Measurements from ENCODE around the gene UBTF.
A peak's percentile ranks its signal among the peaks of the same experiment; 100 is the strongest.

The UBTF gene

GRCh38 chr17:44219616-44220212 lies at the start of gene UBTF:
UBTF (minus strand) TSS chr17:44219675; CDS start chr17:44218229, 1,446 bp downstream.
- DNase-seq, result peak; percentile 58

DNA sequence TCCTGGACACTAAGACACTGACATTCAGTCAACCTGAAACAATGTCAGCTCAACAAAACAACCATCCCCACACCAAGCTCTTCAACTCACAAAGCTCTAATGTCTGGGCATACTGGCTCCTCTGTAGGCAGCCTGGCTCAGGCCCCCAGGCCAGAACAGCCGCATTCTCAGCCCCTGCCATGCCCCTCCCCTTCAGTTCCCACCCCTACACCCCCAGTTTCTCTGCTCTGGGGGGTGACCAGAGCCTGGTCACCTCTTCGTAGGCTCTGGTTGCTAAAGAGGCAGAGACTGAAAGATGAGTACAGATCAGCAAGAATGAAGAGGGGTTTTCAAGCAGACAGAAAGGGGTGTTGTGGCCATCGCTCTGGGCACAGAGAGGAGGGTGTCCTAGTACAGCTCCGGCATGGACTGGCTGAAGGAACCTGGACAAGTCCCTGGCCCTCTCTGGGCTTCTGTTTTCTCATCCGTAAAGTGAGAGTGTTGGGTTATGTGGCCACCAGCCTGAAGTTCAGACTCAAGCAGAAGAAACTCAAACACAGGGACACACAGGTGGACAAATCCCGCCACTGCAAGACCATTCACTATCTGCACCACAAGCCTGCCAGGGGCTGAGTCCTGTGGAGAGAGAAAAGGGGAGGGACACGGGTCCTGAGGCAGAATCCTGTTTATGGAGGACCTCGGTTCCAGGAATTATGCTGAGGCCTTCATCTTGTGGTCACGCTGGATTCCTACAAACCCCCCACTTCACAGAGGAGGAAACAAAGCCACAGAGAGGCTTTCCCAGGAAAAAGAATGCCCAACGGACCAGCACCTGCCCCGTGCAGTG lies 49.4 kb upstream of the UBTF start:
- peak; percentile 69 for DNase-seq

GRCh38 chr17:44267818-44268490 lies 48.5 kb upstream of the UBTF start, which contains the start of gene SLC4A1:
SLC4A1 (minus strand) TSS chr17:44268135; CDS start chr17:44262866, 5,269 bp downstream.
- peak; percentile 85 for DNase-seq

DNA sequence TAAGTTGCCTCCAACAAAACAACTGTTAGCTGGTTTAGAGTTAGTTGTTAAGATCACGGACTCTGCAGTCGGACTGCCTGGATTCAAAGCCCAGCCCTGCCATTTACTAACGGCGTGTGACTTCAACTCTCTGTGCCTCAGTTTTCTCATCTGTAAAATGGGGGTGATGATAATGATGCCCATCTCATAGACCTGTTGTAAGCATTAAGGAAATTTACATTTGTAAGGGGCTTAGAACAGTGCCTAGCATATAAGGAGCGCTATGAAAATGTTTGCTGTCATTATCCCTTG lies 47.6 kb upstream of the UBTF start:
- no peak for DNase-seq

DNA sequence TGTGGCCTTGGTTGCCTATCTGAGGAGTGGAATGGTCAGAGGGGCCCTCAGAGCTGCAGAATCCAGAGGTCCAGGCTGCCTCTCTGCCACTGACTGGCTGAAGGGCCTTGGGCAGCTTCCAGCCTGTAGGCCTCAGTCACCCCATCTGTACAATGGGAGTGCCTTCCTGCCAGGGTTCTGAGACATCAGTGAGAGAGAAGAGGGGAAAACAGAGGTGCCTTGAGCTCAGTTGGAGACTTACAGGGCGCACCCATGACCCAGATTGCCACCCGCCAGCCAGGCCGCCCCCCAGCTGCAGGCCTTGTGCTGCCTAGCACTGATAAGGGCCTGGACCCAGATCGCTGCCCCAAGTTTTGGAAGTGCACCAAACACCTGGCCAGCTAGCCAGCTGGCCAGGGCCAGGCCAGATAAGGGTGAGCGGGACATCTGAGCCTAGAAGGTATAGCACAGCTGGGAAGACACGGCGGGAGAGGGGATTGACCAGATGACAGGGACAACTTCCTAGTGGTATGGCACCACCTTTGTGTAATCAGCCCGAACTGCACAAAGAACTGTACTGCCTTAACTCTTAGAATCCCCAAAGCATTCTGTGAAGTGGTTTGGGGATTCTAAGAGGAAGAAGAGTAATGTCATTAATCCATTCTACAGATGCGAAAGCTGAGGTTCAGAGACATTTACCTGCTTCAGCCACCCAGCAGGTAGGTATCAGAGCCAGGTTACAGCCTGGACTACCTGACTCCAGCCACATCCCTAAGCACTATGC lies 47.1 kb upstream of the UBTF start:
- DNase-seq, result peak; percentile 99

- DNase-seq, result no peak
Observed at GRCh38 chr17:44263345-44263902, 43.9 kb upstream of the UBTF start.

DNA sequence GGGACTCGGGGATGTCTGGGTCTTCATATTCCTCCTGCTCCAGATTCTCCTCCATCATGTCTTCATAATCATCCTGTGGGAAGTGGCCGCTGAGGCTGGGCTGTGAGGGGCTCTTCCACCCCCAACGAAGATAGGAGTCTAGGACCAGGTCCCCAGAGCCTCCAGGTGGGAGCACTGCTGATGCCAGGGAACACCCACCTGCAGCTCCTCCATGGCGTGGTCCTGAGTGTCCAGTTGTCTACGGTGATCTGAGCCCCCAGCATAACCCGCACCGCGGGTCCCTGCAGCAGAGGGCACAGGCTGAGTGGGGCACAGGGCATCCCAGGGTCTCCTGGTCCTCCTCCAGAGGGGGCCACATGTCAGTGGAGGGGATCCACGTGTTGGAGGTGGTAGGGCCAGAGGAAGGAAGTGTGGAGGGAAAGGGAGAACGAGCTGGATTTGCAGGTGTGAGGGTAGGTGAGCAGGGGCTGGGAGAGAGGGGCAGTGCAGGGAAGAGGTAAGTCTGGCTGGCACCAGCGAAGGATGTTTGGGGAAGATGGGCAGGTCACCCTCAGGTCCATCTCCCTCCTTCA lies 43.3 kb upstream of the UBTF start:
- no peak for DNase-seq

GRCh38 chr17:44260296-44260695 lies 40.8 kb upstream of the UBTF start:
- DNase-seq, result no peak

- DNase-seq, result no peak
Observed at GRCh38 chr17:44258811-44259351, 39.4 kb upstream of the UBTF start.

DNA sequence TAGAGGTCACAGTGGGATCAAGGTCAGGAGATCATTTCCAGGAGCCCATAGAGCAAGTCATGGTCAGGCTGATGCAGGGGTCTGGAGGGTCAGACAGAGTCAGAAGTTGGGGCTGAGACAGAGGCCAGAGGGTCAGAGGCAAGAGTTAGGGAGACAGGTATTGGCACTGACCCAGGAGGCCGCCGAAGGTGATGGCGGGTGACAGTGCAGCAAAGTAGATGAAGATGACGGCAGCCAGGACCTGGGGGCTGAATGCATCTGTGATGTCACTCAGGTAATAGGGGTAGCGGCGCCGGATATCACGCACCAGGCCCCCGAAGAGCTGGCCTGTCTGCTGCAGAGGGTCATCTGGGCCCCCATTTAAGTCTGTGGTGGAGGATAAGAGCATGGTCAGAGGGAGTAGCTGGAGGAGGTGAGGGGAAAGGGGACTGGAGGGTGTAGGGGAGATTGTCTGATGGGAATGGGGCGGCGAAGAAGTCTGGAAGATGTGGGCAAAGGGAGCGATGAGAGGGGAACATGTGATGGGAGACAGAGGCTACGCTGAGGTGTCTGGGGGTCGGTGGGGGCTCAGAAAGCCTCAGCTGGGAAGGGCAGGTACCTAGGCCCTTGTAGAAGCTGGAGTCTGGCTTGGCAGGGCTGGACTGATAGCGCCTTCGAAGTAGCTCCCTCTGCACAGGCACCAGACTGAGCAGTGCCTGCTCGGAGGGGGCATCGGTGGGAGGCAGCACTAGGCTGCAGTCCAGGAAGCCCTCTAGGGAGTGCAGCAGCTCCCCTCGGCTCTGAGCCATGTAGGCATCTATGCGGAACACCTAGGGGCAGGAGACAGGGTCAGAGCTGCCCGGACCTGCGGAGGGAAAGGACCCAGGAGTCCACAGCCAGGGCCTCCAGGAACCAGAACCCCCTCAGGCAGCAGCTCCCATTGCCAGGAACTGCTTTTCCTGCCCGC lies 38.6 kb upstream of the UBTF start:
- DNase-seq, result no peak

- no peak for DNase-seq
Observed at GRCh38 chr17:44256671-44257070, 37.2 kb upstream of the UBTF start.

- DNase-seq, result no peak
Observed at GRCh38 chr17:44255915-44256314, 36.4 kb upstream of the UBTF start.

DNA sequence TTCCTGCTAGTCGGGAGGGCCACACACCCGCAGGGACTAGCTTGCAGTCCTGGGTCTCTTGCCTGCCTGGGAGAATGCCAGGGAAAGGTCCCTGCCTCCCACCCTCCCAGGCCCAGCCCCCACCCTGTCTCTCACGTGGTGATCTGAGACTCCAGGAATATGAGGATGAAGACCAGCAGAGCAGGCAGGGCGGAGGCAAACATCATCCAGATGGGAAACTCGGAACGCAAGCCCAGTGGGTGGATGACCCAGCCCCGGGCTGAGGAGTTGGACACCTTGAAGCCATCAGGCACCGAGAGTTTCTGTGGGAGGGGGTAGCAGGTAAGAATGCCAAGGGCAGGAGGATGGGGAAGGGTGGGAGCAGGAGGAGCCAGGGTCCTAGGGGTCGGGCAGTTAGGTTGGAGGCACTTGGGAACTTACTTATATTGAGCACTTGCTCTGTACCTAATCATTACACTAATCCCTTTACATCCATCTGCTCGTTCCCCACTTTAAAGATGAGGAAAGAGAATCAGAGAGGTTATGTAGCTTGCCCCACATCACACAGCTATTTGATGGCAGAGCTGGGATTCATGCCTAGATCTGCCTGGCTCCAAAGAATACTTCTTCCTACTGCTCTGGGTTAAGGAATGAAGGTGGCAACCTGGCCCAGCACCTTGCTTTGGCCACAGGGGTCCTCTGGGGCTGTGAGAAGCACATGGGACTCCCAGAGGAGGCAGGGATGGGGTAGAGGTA lies 35.1 kb upstream of the UBTF start:
- no peak for DNase-seq

DNA sequence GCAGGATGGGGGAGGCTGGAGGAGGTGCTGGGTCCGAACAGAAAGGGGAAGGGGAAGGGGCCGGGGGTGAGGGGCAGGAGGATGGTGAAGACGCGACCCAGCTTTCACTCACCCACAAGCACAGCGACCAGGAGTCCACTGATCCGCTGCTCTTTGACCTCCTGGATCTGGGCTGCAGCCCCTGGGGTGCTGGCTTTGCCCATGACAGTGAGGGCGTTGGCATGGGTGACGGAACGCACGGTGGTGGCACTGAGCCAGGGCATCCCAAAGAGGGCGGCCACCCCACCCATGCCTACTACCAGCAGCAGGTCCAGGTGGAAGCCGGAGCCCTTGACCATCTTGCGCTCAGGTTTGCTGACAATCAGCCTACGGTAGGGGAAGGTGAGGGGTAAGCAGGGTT lies 33.5 kb upstream of the UBTF start:
- no peak for DNase-seq

GRCh38 chr17:44251062-44251461 lies 31.6 kb upstream of the UBTF start:
- no peak for DNase-seq

DNA sequence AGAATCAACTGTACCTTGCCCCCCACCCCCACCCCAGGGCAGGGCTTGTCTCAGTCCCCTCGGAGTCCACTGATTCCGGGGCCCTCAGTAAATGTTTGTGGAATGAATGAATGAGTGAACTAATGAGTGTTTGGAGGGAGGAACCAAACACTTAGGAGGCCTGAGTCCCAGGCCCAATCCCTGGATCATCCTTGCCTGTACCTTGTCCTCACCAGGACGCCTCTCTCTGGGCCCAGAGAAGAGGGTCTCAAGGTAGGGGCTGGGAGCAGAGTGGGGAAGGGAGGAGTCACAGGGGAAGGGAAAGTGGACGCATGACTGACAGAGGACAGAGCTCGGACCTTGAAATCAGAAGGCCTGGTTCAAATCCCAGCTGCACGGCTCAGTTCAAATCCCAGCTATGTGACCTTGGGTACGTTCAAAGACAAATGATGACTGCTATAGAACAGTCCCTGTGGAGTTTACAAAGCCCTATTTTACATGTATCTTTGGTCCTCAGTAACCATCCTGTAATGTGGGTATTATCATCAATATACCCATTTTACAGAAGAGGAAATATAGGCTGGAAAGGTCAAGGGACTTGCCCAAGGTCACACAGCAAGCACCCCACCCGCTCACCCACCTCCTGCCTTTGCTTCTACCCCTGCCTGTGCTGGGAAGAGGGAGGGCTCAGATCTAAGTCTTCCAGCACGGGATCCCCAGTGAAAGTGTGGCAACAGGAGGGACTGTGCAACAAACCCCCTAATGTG lies 30.2 kb upstream of the UBTF start:
- DNase-seq, result no peak

- peak; percentile 37 for DNase-seq
Observed at GRCh38 chr17:44247876-44248736, 28.6 kb upstream of the UBTF start.

- DNase-seq, result no peak
Observed at GRCh38 chr17:44247440-44247841, 28.0 kb upstream of the UBTF start.

Data from hematopoietic multipotent progenitor cell treated with erythropoietin and hydrocortisone succinate and interleukin-3 and kit ligand, for 8 days (in vitro differentiated cells).